Measurements from ENCODE around the gene NPAS3.

DNA sequence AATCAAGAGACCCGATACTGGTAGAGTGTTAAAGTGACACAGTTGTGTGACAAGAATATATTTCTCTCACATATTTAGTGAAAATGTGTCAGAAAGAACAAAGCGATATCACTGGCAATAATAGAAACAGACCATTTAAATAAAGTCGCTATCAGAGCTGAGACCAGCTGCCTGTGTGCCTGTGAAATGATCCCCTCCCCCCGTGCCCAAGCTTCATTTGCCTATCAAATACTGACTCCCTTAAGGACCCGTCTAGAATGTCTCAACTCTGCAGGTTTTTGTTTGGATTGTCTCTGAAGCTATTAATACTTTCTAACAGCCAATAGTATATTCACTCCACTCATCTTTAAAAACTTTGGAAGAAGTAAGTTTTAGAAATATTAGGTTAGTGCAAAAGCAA, 913.3 kb downstream of the NPAS3 start:
- TF ChIP-seq, protein P1, sequence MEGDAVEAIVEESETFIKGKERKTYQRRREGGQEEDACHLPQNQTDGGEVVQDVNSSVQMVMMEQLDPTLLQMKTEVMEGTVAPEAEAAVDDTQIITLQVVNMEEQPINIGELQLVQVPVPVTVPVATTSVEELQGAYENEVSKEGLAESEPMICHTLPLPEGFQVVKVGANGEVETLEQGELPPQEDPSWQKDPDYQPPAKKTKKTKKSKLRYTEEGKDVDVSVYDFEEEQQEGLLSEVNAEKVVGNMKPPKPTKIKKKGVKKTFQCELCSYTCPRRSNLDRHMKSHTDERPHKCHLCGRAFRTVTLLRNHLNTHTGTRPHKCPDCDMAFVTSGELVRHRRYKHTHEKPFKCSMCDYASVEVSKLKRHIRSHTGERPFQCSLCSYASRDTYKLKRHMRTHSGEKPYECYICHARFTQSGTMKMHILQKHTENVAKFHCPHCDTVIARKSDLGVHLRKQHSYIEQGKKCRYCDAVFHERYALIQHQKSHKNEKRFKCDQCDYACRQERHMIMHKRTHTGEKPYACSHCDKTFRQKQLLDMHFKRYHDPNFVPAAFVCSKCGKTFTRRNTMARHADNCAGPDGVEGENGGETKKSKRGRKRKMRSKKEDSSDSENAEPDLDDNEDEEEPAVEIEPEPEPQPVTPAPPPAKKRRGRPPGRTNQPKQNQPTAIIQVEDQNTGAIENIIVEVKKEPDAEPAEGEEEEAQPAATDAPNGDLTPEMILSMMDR (IDR thresholded peaks at IDR 0.05), result no peak
- TF ChIP-seq POLR2A (IDR thresholded peaks at IDR 0.05) (no peak), POLR2AphosphoS5 (IDR thresholded peaks at IDR 0.05) (no peak), EP300 (IDR thresholded peaks at IDR 0.05) (no peak)
